ENCODE results near the gene PLOD3. TPM values are rescaled to one million over a fixed set of nuclear protein-coding genes. Genes with fewer than 3 reads are reported as not detected.
A peak's percentile ranks its signal among the peaks of the same experiment; 100 is the strongest.

The PLOD3 gene
- total RNA-seq, 1 donor from 2014 or later, result 161 TPM

DNA sequence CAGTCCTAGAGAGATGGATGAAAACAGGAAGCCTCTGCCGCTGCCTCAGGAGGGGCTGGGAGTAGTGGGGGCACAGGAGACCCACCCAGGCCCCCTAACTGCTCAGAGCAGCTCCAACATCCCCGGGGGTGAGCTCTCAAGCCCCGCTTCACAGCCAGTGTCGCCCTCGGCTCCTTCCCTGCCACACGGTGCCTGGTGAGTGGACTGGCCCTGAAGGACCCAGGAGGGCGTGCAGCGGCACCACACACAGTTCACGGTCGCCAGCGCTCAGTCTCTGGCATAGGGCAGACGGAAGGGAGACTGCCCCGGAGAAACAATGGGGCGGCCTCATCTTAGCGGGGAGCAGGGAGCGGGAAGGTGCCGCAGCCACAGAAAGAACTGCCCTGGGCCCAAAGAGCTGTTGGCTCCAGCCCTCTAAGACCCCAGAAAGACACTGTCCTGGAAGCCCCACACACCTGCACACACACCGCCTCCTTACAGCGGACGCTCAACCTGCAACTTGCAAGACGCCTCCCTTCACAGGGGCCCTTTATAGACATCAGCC, 19.0 kb upstream of the PLOD3 start:
- Histone ChIP-seq H4K20me1 (ENCODE audit: insufficient read depth, low read length) (peaks cover 52% of the 10 kb centered on the region), H3K36me3 (ENCODE audit: insufficient read depth, low read length) (no peaks in the 10 kb centered on the region), H3K4me1 (ENCODE audit: insufficient read depth, low read length) (peaks cover 9% of the 10 kb centered on the region), H3K27ac (ENCODE audit: low read depth, low read length) (no peak overlapping the region), H2AFZ (ENCODE audit: low read depth, low read length) (no peak overlapping the region), H3K4me3 (ENCODE audit: insufficient read depth, low read depth, low read length) (no peak overlapping the region), H3K27me3 (ENCODE audit: insufficient read depth, low read length) (no peaks in the 10 kb centered on the region), H3K79me2 (ENCODE audit: insufficient read depth, low read length) (peaks cover 7% of the 10 kb centered on the region), H3K9me3 (ENCODE audit: insufficient read depth, low read depth, low read length) (no peaks in the 10 kb centered on the region), H3K4me2 (ENCODE audit: low read length) (no peak overlapping the region), H3K9ac (ENCODE audit: low read length) (no peak overlapping the region)
- Mint-ChIP-seq H3K27ac (ENCODE audit: unreplicated experiment) (no peak overlapping the region), H3K9me3 (ENCODE audit: unreplicated experiment) (no peaks in the 10 kb centered on the region), H3K4me1 (ENCODE audit: low read depth, unreplicated experiment) (peaks cover 3% of the 10 kb centered on the region), H3K27me3 (ENCODE audit: low read depth, unreplicated experiment) (no peaks in the 10 kb centered on the region), H3K36me3 (ENCODE audit: low read depth, unreplicated experiment) (peaks cover 10% of the 10 kb centered on the region), H3K4me3 (ENCODE audit: unreplicated experiment) (no peak overlapping the region)
- FAIRE-seq (no peak), DNase-seq (ENCODE audit: low read depth) (no peak)
- TF ChIP-seq, protein P1, sequence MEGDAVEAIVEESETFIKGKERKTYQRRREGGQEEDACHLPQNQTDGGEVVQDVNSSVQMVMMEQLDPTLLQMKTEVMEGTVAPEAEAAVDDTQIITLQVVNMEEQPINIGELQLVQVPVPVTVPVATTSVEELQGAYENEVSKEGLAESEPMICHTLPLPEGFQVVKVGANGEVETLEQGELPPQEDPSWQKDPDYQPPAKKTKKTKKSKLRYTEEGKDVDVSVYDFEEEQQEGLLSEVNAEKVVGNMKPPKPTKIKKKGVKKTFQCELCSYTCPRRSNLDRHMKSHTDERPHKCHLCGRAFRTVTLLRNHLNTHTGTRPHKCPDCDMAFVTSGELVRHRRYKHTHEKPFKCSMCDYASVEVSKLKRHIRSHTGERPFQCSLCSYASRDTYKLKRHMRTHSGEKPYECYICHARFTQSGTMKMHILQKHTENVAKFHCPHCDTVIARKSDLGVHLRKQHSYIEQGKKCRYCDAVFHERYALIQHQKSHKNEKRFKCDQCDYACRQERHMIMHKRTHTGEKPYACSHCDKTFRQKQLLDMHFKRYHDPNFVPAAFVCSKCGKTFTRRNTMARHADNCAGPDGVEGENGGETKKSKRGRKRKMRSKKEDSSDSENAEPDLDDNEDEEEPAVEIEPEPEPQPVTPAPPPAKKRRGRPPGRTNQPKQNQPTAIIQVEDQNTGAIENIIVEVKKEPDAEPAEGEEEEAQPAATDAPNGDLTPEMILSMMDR (IDR thresholded peaks at IDR 0.05; ENCODE audit: insufficient read depth, low read depth, low read length), result no peak
- TF ChIP-seq EZH2 (IDR thresholded peaks at IDR 0.05; ENCODE audit: insufficient read depth, low read length), result no peak

DNA sequence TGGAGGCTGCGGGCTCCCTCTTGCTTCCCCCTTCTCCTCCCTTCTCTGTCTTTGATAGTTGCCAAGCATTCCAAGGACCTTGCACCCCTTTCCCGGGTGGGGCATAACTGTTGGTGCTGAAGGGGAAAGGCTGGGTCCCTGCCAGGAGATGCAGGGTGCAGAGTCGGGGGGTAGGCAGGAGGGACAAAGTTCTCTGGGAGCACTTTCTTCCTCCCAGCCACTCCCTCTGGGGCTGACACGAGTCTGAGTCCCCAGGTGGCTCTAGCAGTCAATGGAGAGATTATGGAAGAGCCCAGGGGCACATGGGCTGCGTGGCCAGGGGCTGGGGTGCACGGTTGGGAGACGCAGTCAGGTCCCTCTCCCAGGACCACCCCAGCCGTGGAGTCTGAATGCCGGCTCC, 18.1 kb upstream of the PLOD3 start:
- Mint-ChIP-seq H3K9me3 (ENCODE audit: unreplicated experiment) (no peaks in the 10 kb centered on the region), H3K36me3 (ENCODE audit: low read depth, unreplicated experiment) (peaks cover 14% of the 10 kb centered on the region), H3K4me3 (ENCODE audit: unreplicated experiment) (no peak overlapping the region), H3K4me1 (ENCODE audit: low read depth, unreplicated experiment) (peaks cover 4% of the 10 kb centered on the region), H3K27me3 (ENCODE audit: low read depth, unreplicated experiment) (no peaks in the 10 kb centered on the region), H3K27ac (ENCODE audit: unreplicated experiment) (no peak overlapping the region)
- FAIRE-seq (no peak), DNase-seq (ENCODE audit: low read depth) (no peak)
- H3K27me3 ChIP-seq (ENCODE audit: insufficient read depth, low read length), result no peaks in the 10 kb centered on the region
- H3K4me2 ChIP-seq (ENCODE audit: low read length), result no peak overlapping the region
- H3K9ac ChIP-seq (ENCODE audit: low read length), result no peak overlapping the region
- TF ChIP-seq EZH2 (IDR thresholded peaks at IDR 0.05; ENCODE audit: insufficient read depth, low read length), result no peak
- TF ChIP-seq, protein P1 (IDR thresholded peaks at IDR 0.05; ENCODE audit: insufficient read depth, low read depth, low read length), result no peak
- peaks cover 9% of the 10 kb centered on the region for H3K4me1 ChIP-seq (ENCODE audit: insufficient read depth, low read length)
- peaks cover 1% of the 10 kb centered on the region for H3K79me2 ChIP-seq (ENCODE audit: insufficient read depth, low read length)
- no peak overlapping the region for H3K27ac ChIP-seq (ENCODE audit: low read depth, low read length)
- H3K4me3 ChIP-seq (ENCODE audit: insufficient read depth, low read depth, low read length), result no peak overlapping the region
- H2AFZ ChIP-seq (ENCODE audit: low read depth, low read length), result no peak overlapping the region
- peaks cover 53% of the 10 kb centered on the region for H4K20me1 ChIP-seq (ENCODE audit: insufficient read depth, low read length)
- no peaks in the 10 kb centered on the region for H3K9me3 ChIP-seq (ENCODE audit: insufficient read depth, low read depth, low read length)
- H3K36me3 ChIP-seq (ENCODE audit: insufficient read depth, low read length), result no peaks in the 10 kb centered on the region

DNA sequence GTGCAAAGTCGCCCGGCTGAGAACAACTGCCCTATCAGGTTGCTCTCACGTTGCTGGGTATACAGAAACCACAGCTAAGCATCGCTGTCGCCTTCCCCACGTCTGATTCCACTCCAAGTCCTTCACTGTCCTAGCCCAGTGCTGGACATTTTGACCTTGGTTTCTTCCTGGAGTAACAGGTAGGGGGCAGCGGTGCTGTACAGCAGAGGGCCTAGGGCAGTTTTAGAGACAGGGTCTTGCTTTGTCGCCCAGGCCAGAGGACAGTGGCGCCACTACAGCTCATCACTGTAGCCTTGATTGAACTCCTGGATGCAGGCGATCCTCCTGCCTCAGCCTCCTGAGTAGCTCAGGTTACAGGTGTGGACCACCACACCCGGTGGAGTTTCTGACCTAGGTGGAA, 17.7 kb upstream of the PLOD3 start:
- Histone ChIP-seq H3K27ac (ENCODE audit: low read depth, low read length) (no peak overlapping the region), H3K9me3 (ENCODE audit: insufficient read depth, low read depth, low read length) (no peaks in the 10 kb centered on the region), H3K4me3 (ENCODE audit: insufficient read depth, low read depth, low read length) (no peak overlapping the region), H3K4me2 (ENCODE audit: low read length) (no peak overlapping the region), H3K36me3 (ENCODE audit: insufficient read depth, low read length) (no peaks in the 10 kb centered on the region), H3K9ac (ENCODE audit: low read length) (no peak overlapping the region), H3K4me1 (ENCODE audit: insufficient read depth, low read length) (peaks cover 9% of the 10 kb centered on the region), H2AFZ (ENCODE audit: low read depth, low read length) (no peak overlapping the region), H3K27me3 (ENCODE audit: insufficient read depth, low read length) (no peaks in the 10 kb centered on the region), H3K79me2 (ENCODE audit: insufficient read depth, low read length) (no peaks in the 10 kb centered on the region), H4K20me1 (ENCODE audit: insufficient read depth, low read length) (peaks cover 50% of the 10 kb centered on the region)
- TF ChIP-seq EZH2 (IDR thresholded peaks at IDR 0.05; ENCODE audit: insufficient read depth, low read length), result no peak
- TF ChIP-seq, protein P1 (IDR thresholded peaks at IDR 0.05; ENCODE audit: insufficient read depth, low read depth, low read length), result peak; percentile 15
- Mint-ChIP-seq H3K27ac (ENCODE audit: unreplicated experiment) (no peak overlapping the region), H3K36me3 (ENCODE audit: low read depth, unreplicated experiment) (peaks cover 16% of the 10 kb centered on the region), H3K4me3 (ENCODE audit: unreplicated experiment) (no peak overlapping the region), H3K4me1 (ENCODE audit: low read depth, unreplicated experiment) (peaks cover 5% of the 10 kb centered on the region), H3K27me3 (ENCODE audit: low read depth, unreplicated experiment) (no peaks in the 10 kb centered on the region), H3K9me3 (ENCODE audit: unreplicated experiment) (no peaks in the 10 kb centered on the region)
- FAIRE-seq (no peak), DNase-seq (ENCODE audit: low read depth) (no peak)
